ENCODE results near the gene IL1RAPL2.
"Not testable (repeated sequence)": the region's sequence is repeated elsewhere in the genome, so short reads cannot be mapped to it uniquely, and the experiment has no call there.

IL1RAPL2 gene

GRCh38 chrX:104565791-104566680 is at the start of gene IL1RAPL2:
IL1RAPL2 (plus strand) TSS chrX:104566199.
- no peak for DNase-seq (ENCODE audit: low spot score)

- DNase-seq (ENCODE audit: low spot score), result no peak
These were observed 43.6 kb upstream of the IL1RAPL2 start for GRCh38 chrX:104522386-104522785.

DNA sequence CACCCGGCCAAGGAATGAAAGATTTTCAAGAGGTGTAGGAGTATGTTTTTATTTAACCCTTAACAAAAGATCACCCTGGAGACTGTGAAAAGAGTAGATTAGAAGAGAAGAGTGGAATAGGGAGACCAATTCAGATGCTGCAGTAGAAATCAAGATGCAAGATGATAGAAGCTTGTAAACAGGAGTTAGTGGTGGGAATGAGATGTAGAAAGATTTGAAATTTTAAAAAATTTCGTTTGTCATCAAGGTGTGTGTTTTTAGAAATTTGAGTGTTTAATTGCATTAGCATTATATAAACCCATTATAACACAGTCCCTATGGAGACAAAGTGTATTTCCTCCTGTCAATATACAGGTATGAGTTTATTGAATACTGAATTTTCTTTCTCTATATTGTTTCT is 42.1 kb upstream of the IL1RAPL2 start:
- no peak for DNase-seq (ENCODE audit: low spot score)

DNA sequence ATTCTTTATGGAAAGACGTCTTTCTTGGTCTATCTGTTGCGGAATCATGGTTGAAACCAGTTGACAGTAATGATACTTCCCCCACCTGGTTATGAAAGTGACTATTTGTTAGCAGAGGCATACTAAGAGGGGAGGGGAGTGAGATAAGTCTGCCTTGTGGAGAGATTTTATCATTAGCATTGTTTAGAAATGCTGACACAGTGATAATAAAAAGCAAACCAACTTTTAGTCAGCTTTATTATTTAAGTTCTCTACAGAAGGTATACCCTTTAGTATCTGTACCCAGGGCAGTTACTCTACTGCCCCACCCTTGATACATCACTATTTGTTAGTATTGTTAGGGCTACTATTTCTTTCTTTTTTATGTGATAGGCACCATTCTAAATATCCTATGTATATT is 26.9 kb upstream of the IL1RAPL2 start:
- DNase-seq (ENCODE audit: low spot score), result no peak

DNA sequence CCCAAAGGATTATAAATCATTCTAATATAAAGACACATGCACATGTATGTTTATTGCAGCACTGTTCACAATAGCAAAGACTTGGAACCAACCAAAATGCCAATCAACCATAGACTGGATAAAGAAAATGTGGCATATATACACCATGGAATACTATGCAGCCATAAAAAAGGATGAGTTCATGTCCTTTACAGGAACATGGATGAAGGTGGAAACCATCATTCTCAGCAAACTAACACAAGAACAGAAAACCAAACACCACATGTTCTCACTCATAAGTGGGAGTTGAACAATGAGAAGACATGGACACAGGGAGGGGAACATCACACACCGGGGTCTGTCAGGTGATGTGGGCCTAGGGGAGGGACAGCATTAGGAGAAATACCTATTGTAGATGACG is 23.6 kb upstream of the IL1RAPL2 start:
- DNase-seq (ENCODE audit: low spot score), result not testable (repeated sequence)

GRCh38 chrX:104564335-104564734 is 1.7 kb upstream of the IL1RAPL2 start:
- DNase-seq (ENCODE audit: low spot score), result no peak

GRCh38 chrX:104564921-104565703 is 887 bp upstream of the IL1RAPL2 start:
- no peak for DNase-seq (ENCODE audit: low spot score)

DNA sequence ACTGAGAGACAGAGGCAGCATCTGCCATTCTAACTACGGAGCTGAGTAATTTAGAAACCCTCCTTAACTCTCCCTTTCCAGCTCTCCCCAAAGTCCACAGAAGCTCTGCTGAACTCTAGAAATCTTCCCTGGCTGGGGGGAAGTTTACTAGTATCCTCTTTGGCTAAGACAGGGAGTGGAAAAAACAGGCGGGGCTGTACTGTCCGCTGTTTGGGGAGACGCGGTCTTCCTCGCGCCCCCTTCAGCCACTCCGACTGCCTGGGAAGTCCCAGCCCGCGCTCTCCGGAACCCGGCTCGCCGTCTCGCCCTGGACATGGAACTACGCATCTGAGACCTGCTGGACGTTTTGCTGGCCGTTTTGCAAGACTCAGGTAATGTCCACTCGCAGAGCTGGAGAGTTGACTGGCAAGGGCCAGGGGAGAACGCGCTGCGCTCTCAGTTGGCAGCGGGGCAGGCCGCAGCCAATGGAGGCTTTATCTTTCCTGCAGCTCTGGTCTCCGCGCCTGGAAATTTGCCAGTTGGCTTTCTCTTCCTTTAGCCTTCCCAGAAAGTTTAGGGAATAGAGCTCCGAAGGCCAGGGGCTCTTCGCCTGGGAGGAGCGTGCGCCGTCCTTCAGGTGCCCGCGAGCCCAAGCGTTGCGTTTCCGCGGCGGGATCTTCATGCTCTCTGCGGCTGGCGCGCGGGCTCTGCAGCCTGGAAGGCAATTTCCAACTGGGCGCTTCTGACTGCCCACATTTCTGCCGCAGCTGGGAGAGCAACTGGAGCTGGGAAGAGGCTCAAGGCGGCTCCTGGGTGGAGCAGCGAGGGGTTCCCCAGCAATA is 892 bp downstream of the IL1RAPL2 start:
- no peak for DNase-seq (ENCODE audit: low spot score)

GRCh38 chrX:104567506-104567905 is 1.5 kb downstream of the IL1RAPL2 start:
- no peak for DNase-seq (ENCODE audit: low spot score)

DNA sequence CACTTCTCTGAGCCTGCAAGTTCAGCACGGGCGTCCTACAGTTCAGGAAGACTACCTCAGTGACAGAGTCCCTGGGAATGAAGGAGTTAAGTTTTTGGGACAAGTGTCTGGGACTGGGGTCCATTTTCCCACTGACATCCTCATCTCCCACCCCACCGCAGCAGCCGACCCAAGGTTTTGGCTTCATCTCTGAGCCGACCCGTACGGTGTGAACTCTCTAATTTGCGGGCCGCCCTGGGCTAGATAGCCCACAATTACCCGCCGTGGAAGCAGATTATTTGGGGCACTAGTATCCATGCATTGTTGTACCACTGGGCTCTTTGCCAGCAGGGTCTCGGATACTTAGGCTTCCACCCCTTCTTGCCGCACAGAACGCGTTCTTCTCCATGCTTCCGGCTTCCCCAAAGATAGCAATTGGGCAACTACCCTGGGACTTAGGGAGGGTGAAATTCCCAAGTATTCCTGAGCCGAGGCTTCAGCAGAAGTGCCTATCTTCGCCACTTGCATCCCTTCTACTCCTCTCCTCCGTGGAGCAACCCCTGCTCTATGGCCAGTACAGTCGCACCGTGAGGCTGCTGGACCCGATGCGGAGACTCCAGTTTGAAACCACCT is 2.4 kb downstream of the IL1RAPL2 start:
- no peak for DNase-seq (ENCODE audit: low spot score)

- no peak for DNase-seq (ENCODE audit: low spot score)
These were observed 52.3 kb downstream of the IL1RAPL2 start for GRCh38 chrX:104618106-104618895.

- no peak for DNase-seq (ENCODE audit: low spot score)
These were observed 55.8 kb downstream of the IL1RAPL2 start for GRCh38 chrX:104621781-104622180.

- DNase-seq (ENCODE audit: low spot score), result no peak
These were observed 75.2 kb downstream of the IL1RAPL2 start for GRCh38 chrX:104641176-104641575.

DNA sequence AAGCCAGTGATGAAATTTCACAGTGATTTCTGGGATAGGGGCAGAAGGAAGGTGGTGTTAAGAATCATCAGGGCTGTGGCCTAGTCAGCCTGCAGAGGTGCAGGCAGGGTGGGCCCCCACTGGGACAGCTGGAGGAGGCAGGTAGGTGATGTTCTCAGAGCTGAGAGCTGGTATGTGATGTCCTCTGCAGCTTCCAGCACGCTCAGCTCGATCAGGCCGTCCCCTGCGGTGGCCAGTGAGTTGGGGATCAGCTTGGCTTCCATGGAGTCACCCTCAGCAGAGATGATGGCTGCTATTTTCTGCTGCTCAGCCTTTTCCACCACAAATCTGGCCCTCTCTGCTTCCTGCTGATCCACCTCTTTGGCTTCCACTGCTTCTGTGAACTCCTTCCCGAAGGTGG is 81.1 kb downstream of the IL1RAPL2 start:
- no peak for DNase-seq (ENCODE audit: low spot score)

DNA sequence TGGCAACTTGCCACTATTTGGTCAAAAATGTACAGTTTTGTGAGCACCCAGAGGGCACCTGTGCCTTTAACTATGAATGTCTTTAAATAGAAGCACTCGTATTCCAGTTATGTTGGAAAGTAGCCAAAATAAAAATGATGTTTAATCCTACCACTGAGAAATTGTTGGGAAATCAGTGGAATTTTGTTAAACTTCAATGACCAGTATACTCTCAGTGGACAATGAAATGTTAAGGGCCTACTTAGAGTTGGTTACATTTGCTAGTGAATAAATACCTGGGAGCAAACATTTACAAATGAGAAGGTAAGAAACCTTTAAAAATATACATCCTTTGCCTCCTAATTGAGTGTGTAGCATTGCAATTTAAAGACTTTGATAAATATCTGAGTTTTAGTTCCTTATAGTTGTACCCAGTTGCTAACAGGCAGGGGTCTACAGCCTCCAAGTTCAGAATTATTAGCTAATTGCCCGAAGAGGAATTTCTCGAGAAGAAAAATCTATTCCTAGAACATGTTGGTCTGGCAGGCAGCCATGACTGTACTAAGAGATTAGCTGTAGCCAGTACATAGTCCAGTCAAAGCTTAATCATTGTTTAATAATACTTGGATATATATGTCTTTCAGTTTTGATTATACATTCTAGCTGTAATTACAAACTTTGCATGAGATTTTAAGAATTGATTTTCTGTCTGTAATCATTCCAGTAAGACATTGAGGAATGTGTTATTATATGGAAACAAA is 93.2 kb downstream of the IL1RAPL2 start:
- DNase-seq (ENCODE audit: low spot score), result no peak

- no peak for DNase-seq (ENCODE audit: low spot score)
These were observed 94.1 kb downstream of the IL1RAPL2 start for GRCh38 chrX:104660092-104660491.

- no peak for DNase-seq (ENCODE audit: low spot score)
These were observed 96.7 kb downstream of the IL1RAPL2 start for GRCh38 chrX:104662694-104663093.

DNA sequence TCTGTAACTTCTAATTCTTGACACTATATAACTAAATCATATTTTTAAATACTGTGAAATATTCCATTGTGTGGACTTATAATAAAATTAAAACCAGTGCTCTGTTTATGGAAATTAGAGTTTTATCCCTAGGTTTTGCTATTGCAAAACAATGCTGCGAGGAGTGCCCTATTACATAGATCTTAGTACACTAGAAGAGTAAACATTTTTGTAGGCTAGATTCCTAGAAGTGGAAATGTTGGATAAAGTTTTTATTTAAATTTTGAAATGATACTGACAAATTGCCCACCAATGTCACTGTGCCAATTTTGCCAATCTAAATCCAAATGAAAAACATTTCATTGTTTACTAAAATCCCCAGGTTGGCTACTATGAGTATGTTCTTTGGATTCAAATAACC is 99.7 kb downstream of the IL1RAPL2 start:
- no peak for DNase-seq (ENCODE audit: low spot score)

GRCh38 chrX:104668550-104668949 is 102.6 kb downstream of the IL1RAPL2 start:
- no peak for DNase-seq (ENCODE audit: low spot score)

GRCh38 chrX:104669063-104669462 is 103.1 kb downstream of the IL1RAPL2 start:
- no peak for DNase-seq (ENCODE audit: low spot score)
